Naive thymus-derived CD8-positive, alpha-beta T cell (primary cell): ENCODE measurements around the gene CLEC3A. TPM values are rescaled to one million over a fixed set of nuclear protein-coding genes. Genes with fewer than 3 reads are reported as not detected.

ENCODE experiments used
- polyA plus RNA-seq, 3 donors: library from polyadenylated mRNA; unstranded; fragments of 300-500 nt; fragmentation: Illumina TruSeq; gene quantifications; one replicate each; pipeline ENCODE4 v1.2.3, GENCODE V29; 2021
- total RNA-seq, 8 experiments: library from RNA in 2 of 8; stranded (reverse) in 2 of 8; gene quantifications; one replicate each; pipeline ENCODE4 v1.2.3 and lab custom pipeline; 2021 to 2026

Gene CLEC3A
- total and polyA plus RNA-seq, 5 experiments from 2014 or later, result not detected

Other genes with a start within 250 kb of the CLEC3A start
- gene VAT1L, start 234.0 kb upstream of the CLEC3A start, total RNA-seq, result not detected
- not detected for gene VAT1L, start 234.0 kb upstream of the CLEC3A start, polyA plus RNA-seq
- gene WWOX, start 77.1 kb downstream of the CLEC3A start, total RNA-seq, result 10 to 100 TPM; 18.2 to 21.2 TPM
- 10 to 100 TPM; 13.4 to 18.4 (median 16.4) TPM for gene WWOX, start 77.1 kb downstream of the CLEC3A start, polyA plus RNA-seq